GM21447 (cell line): ENCODE measurements around the gene ITCH.
"Not testable (repeated sequence)": the region's sequence is repeated elsewhere in the genome, so short reads cannot be mapped to it uniquely, and the experiment has no call there.

ENCODE experiments used
- ATAC-seq: cut with Tn5 transposase; IDR thresholded peaks from one replicate; pipeline ENCODE4 v1.9.1; 2021; ENCODE audit not compliant: unreplicated experiment

The ITCH gene

GRCh38 chr20:34412453-34412852, 49.4 kb downstream of the ITCH start:
- no peak for ATAC-seq

- ATAC-seq = not testable (repeated sequence)
Observed at GRCh38 chr20:34414525-34414924, 51.5 kb downstream of the ITCH start.

DNA sequence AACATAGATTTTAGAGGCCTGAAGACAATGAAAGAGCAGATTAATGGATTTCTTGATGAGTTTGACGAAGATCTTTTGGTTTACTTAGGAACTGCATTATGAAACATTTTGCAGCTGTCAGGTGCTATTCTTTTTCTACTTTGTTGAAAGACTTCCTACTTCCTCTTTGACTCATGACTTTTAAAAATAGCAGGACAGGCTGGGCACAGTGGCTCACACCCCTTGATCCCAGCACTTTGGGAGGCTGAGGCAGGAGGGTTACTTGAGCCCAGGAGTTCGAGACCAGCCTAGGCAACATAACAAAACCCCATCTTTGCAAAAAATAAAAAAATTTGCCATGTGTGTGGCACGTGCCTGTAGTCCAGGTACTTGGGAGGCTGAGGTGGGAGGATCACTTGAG, 52.0 kb downstream of the ITCH start:
- ATAC-seq = peak; percentile 71

GRCh38 chr20:34420146-34420545, 57.1 kb downstream of the ITCH start:
- ATAC-seq = no peak

DNA sequence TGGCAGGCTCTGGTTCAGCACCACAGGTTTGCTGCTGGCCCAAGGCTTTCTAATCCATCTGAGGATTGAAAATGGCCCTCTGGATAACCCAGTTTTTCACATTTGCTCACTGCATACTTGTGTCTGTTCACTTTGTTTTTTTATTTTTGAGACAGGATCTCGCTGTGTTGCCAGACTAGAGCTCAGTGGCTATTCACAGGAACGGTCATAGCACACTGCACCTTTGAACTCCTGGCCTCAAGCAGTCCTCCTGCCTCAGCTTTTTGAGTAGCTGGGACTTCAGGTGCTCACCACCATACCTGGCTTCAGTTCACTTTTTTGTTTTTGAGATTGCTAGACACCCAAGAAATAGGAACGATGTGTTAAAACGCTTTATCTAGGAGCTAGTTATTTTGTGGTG, 57.9 kb downstream of the ITCH start:
- no peak for ATAC-seq

DNA sequence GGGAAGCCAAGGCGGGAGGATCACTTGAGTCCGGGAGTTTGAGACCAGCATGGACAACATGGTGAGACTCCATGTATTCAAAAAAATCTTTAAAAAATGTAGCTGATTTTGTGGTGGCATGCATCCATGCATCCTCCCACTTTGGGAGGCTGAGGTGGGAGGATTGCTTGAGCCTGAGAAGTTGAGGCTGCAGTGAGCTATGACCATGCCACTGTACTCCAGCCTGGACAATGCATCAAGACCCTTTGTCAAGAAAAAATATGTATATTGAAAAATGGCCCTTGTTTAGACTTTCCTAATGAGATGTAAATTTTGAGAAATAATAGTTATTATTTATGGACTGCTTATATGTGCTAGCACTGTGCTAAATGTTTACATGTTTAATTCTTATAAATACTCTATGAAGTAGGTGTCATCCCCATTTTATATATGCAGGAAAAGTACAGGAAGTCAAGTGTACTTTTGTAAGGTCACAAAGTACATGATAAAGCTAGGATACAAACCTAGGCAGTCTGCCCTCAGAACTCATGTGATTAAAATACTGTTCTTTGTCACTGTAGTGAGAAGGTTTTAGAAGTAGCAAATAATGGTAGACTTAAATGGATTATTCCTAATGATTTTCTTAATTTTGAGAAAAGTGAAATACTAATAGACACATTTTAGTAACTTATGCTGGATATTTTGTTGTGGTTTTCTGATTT, 58.8 kb downstream of the ITCH start:
- no peak for ATAC-seq

DNA sequence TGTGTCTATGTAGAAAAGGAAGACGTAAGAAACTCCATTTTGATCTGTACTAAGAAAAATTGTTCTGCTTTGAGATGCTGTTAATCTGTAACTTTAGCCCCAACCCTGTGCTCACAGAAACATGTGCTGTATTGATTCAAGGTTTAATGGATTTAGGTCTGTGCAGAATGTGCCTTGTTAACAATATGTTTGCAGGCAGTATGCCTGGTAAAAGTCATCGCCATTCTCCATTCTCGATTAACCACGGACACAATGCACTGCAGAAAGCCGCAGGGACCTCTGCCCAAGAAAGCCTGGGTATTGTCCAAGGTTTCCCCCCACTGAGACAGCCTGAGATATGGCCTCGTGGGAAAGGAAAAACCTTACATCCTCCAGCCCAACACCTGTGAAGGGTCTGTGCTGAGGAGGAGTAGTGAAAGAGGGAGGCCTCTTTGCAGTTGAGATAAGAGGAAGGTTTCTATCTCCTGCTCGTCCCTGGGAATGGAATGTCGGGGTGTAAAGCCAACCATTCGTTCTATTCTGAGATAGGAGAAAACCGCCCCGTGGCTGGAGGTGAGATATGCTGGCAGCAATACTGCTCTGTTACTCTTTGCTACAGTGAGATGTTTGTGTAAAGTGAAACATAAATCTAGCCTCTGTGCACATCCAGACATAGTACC, 62.1 kb downstream of the ITCH start:
- ATAC-seq = not testable (repeated sequence)

DNA sequence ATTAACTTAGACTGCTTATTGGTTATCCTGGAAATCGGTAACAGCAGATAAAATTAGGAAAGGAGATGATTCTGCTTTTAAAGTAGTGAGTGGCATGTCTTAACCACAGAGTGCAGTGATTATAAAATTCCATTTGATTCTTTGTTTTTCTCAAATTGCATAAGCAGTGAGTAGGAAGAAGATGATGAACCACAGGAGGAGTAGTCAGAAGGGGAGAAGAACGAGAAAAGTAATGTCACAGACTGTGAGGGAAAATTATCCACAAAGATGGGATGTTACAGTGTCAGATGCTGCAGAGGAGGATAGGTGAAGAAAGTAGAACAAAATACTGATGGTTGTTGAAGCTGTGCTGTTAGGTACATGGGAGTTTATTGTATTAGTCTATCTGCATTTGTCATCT, 63.0 kb downstream of the ITCH start:
- ATAC-seq = no peak

- no peak for ATAC-seq
Observed at GRCh38 chr20:34427331-34427730, 64.3 kb downstream of the ITCH start.

GRCh38 chr20:34427784-34428183, 64.7 kb downstream of the ITCH start:
- ATAC-seq = no peak

DNA sequence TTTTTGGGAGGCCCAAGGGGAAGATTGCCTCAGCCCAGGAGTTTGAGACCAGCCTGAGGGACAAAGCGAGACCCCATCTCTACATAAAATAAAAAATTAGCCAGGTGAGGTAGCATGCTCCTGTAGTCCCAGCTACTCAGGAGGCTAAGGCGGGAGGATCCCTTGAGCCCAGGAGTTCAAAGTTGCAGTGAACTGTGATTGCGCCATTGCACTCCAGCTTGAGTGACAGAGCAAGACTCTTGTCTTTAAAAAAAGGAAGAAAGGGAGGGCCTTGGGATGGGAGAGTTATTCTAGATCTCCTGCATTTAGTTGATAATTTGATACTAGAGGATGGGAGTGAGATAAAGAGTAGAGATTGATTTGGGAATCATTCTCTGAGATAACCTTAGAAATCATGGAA, 68.1 kb downstream of the ITCH start:
- no peak for ATAC-seq

DNA sequence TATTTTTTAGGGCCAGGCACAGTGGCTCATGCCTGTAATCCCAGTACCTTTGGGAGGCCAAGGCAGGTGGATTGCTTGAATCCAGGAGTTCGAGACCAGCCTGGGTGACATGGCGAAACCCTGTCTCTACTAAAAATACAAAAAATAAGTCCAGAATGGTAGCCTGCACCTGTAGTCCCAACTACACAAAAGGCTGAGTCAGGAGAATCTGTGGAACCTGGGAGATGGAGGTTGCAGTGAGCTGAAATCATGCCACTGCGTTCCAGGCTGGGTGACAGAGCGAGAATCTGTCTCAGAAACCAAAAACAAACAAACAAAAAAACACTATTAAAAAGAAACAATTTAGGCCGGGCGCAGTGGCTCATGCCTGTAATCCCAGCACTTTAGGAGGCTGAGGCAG, 69.6 kb downstream of the ITCH start:
- ATAC-seq = not testable (repeated sequence)

GRCh38 chr20:34433391-34433790, 70.3 kb downstream of the ITCH start:
- ATAC-seq = no peak

- no peak for ATAC-seq
Observed at GRCh38 chr20:34435589-34435988, 72.5 kb downstream of the ITCH start.

GRCh38 chr20:34437330-34437986, 74.4 kb downstream of the ITCH start:
- no peak for ATAC-seq

DNA sequence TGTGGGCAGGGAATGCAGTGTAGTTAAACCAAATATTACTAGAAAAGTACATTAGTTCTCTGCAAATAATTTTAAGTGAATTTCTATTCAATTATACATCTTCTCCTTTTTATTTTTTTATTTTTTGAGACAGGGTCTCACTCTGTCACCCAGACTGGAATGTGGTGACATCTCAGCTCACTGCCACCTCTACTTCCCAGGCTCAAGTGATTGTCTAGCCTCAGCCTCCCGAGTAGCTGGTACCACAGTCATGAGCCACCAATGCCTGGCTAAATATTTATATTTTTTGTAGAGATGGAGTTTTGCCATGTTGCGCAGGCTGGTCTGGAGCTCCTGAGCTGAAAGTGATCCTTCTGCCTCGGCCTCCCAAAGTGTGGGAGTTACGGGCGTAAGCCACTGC, 76.1 kb downstream of the ITCH start:
- ATAC-seq = no peak

- ATAC-seq = not testable (repeated sequence)
Observed at GRCh38 chr20:34441423-34441822, 78.3 kb downstream of the ITCH start.

GRCh38 chr20:34443546-34443945, 80.5 kb downstream of the ITCH start:
- ATAC-seq = no peak

DNA sequence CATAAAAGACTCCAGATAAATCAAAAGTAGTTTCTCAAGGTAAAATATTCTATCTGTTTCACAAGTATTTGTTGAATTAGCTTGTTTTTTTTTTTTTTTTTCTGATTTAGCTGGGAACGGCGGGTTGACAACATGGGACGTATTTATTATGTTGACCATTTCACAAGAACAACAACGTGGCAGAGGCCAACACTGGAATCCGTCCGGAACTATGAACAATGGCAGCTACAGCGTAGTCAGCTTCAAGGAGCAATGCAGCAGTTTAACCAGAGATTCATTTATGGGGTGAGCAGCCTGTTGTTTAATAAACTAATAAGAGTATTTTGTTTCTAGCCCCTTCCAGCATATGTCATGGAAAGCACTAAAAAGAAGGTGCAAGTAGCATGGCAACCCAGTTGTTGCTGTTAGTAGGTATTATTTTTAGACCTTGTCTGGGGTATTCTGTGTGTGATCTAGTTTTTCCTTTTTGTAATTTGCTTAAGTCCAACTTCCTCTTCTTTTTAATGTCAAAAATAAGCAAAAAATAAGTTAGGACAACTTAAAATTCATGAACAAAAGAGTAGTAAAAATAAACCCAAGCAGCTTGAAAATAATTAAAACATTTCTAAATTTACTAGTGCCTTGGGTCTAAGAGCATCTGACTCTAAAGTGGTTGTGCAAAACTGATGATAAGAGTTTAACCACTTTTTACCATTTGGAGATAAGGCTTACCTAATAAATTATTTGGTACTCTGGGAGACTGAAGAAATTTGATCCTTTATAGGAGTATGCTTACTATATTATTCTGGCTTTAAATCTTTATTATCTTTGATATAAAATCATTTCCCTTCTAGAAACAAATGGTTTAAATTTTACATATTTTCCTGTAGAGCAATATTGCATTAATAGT, 82.3 kb downstream of the ITCH start:
- no peak for ATAC-seq

DNA sequence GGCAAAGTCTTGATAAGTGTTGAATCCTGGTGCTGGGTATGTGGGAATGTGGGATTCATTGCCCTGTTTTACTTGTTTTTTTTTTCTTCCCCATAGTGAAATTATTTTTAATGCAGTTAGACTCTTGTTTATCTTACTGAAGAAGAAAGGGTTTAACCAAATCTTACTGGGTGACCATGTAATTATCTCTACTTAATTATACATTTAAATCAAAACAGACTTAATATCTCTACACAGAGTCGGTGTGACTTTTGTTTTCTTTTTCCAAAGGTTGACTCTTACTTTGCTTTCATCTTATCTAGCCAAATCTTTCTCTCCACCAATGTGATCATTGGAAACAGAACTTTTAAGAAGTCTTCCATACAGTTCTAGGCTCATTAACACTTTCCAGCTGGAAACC, 85.4 kb downstream of the ITCH start:
- no peak for ATAC-seq
